HepG2 (cell line): ENCODE measurements around the gene ZNF12.
"Not testable (repeated sequence)": the region's sequence is repeated elsewhere in the genome, so short reads cannot be mapped to it uniquely, and the experiment has no call there.

ENCODE experiments used
- HNRNPK ChIP-seq: fragments of 200-400 bp; formaldehyde crosslinking; IDR thresholded peaks from 2 replicates; pipeline ENCODE4 v1.6.1; 2018; ENCODE audit warnings: low read length, low read depth, moderate library complexity, mild to moderate bottlenecking; ENCODE audit not compliant: poor library complexity, severe bottlenecking
- NFE2L2 ChIP-seq: fragments of 150-350 bp; IDR thresholded peaks from 2 replicates; pipeline ENCODE4 v1.6.1; 2014; ENCODE audit warnings: low read length
- SAFB2 ChIP-seq: sonication (generic); formaldehyde crosslinking; IDR thresholded peaks from 2 replicates; pipeline ENCODE4 v1.5.1; 2020; ENCODE audit warnings: missing genetic modification reagents, low read depth, mild to moderate bottlenecking, borderline replicate concordance
- ZC3H4 ChIP-seq: sonication (generic); formaldehyde crosslinking; IDR thresholded peaks from 2 replicates; pipeline ENCODE4 v1.4.0; 2020; ENCODE audit warnings: missing genetic modification reagents, borderline replicate concordance

DNA sequence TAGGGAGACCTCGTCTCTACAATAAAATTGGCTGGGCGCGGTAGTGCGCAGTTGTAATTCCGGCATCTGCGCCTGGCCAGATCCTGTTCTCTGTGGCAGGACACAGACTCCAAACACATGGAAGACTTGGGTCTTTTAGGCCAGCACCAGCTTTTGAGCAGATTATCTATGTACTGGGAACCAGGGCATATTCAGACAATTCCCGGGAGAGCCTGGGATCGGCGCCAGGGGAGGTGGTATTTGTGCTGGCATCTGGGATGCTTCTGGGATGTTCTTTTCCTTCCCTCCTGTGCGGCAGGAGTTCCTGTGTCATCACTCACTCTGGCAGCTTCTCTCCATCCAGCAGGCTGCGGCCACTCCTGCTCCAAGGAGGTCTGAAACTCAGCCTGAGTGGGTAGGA lies 31.7 kb upstream of the ZNF12 start:
- not testable (repeated sequence) for TF ChIP-seq NFE2L2; HNRNPK; ZC3H4 (CRISPR knock-in tag); SAFB2 (CRISPR knock-in tag)
